Measurements from ENCODE around the gene CD151. TPM values are rescaled to one million over a fixed set of nuclear protein-coding genes. Genes with fewer than 3 reads are reported as not detected.

The CD151 gene
- total and polyA plus RNA-seq, 2 experiments from 2014 or later: 248 to 356 TPM

GRCh38 chr11:855330-855674 lies 22.6 kb downstream of the CD151 start:
- 87% methylated on average over 7 of the region's 7 CpGs for WGBS (ENCODE audit: low lambda C conversion rate, missing lambda C conversion rate)
- Histone ChIP-seq H3K4me2 (no peak overlapping the region), H3K27ac (no peak overlapping the region), H3K27me3 (peaks cover under 1% of the 10 kb centered on the region), H3K9me3 (ENCODE audit: low read depth) (no peaks in the 10 kb centered on the region), H3K36me3 (replicated peaks; ENCODE audit: insufficient read depth, low read depth) (no peaks in the 10 kb centered on the region), H3K9me2 (replicated peaks; ENCODE audit: insufficient read depth) (no peaks in the 10 kb centered on the region), H4K20me1 (ENCODE audit: insufficient read depth, poor library complexity, severe bottlenecking) (peaks cover 11% of the 10 kb centered on the region), H3K79me2 (no peaks in the 10 kb centered on the region), H2AFZ (no peak overlapping the region), H3K4me1 (ENCODE audit: insufficient read depth) (peaks cover 15% of the 10 kb centered on the region), H3K4me3 (no peak overlapping the region)
- DNase-seq (ENCODE audit: low spot score): no peak
- TF ChIP-seq EZH2 (IDR thresholded peaks at IDR 0.05; ENCODE audit: borderline replicate concordance): no peak
- TF ChIP-seq EZH2phosphoT487 (IDR thresholded peaks at IDR 0.05; ENCODE audit: low read depth, severe bottlenecking, unreplicated experiment): no peak
- no peak for TF ChIP-seq CTCF (IDR thresholded peaks at IDR 0.05; ENCODE audit: poor library complexity)

- H3K36me3 ChIP-seq (replicated peaks; ENCODE audit: insufficient read depth, low read depth): no peaks in the 10 kb centered on the region
- WGBS (ENCODE audit: low lambda C conversion rate, missing lambda C conversion rate): 92% methylated on average over 12 of the region's 12 CpGs
- no peak overlapping the region for H3K4me3 ChIP-seq
- H3K4me2 ChIP-seq: no peak overlapping the region
- H3K4me1 ChIP-seq (ENCODE audit: insufficient read depth): peaks cover 12% of the 10 kb centered on the region
- H4K20me1 ChIP-seq (ENCODE audit: insufficient read depth, poor library complexity, severe bottlenecking): peaks cover 6% of the 10 kb centered on the region
- H3K27ac ChIP-seq: no peak overlapping the region
- H3K79me2 ChIP-seq: no peaks in the 10 kb centered on the region
- H3K9me2 ChIP-seq (replicated peaks; ENCODE audit: insufficient read depth): no peaks in the 10 kb centered on the region
- no peaks in the 10 kb centered on the region for H3K9me3 ChIP-seq (ENCODE audit: low read depth)
- TF ChIP-seq EZH2 (IDR thresholded peaks at IDR 0.05; ENCODE audit: borderline replicate concordance) (no peak), EZH2phosphoT487 (IDR thresholded peaks at IDR 0.05; ENCODE audit: low read depth, severe bottlenecking, unreplicated experiment) (no peak), CTCF (IDR thresholded peaks at IDR 0.05; ENCODE audit: poor library complexity) (no peak)
- no peak for DNase-seq (ENCODE audit: low spot score)
- H2AFZ ChIP-seq: no peak overlapping the region
- no peaks in the 10 kb centered on the region for H3K27me3 ChIP-seq
Measured at GRCh38 chr11:855796-856195, 23.0 kb downstream of the CD151 start.

GRCh38 chr11:856397-856796 lies 23.6 kb downstream of the CD151 start:
- no peak overlapping the region for H3K27ac ChIP-seq
- H4K20me1 ChIP-seq (ENCODE audit: insufficient read depth, poor library complexity, severe bottlenecking): peaks cover under 1% of the 10 kb centered on the region
- TF ChIP-seq CTCF (IDR thresholded peaks at IDR 0.05; ENCODE audit: poor library complexity) (no peak), EZH2phosphoT487 (IDR thresholded peaks at IDR 0.05; ENCODE audit: low read depth, severe bottlenecking, unreplicated experiment) (no peak), EZH2 (IDR thresholded peaks at IDR 0.05; ENCODE audit: borderline replicate concordance) (no peak)
- no peak overlapping the region for H3K4me2 ChIP-seq
- no peaks in the 10 kb centered on the region for H3K36me3 ChIP-seq (replicated peaks; ENCODE audit: insufficient read depth, low read depth)
- H2AFZ ChIP-seq: no peak overlapping the region
- no peak overlapping the region for H3K4me3 ChIP-seq
- H3K79me2 ChIP-seq: no peaks in the 10 kb centered on the region
- WGBS (ENCODE audit: low lambda C conversion rate, missing lambda C conversion rate): 91% methylated on average over 6 of the region's 8 CpGs
- no peaks in the 10 kb centered on the region for H3K9me2 ChIP-seq (replicated peaks; ENCODE audit: insufficient read depth)
- DNase-seq (ENCODE audit: low spot score): no peak
- H3K4me1 ChIP-seq (ENCODE audit: insufficient read depth): peaks cover 10% of the 10 kb centered on the region
- no peaks in the 10 kb centered on the region for H3K27me3 ChIP-seq
- H3K9me3 ChIP-seq (ENCODE audit: low read depth): no peaks in the 10 kb centered on the region
